SW 1271 (cell line): ENCODE data around the gene SPEF1.
A peak's percentile ranks its signal among the peaks of the same experiment; 100 is the strongest.
"Not testable (repeated sequence)": the region's sequence is repeated elsewhere in the genome, so short reads cannot be mapped to it uniquely, and the experiment has no call there.

Experiments used
- DNase-seq, 2 experiments: peaks; one replicate each; lab custom pipeline; 2025; lab: John Stamatoyannopoulos, UW

Gene SPEF1

DNA sequence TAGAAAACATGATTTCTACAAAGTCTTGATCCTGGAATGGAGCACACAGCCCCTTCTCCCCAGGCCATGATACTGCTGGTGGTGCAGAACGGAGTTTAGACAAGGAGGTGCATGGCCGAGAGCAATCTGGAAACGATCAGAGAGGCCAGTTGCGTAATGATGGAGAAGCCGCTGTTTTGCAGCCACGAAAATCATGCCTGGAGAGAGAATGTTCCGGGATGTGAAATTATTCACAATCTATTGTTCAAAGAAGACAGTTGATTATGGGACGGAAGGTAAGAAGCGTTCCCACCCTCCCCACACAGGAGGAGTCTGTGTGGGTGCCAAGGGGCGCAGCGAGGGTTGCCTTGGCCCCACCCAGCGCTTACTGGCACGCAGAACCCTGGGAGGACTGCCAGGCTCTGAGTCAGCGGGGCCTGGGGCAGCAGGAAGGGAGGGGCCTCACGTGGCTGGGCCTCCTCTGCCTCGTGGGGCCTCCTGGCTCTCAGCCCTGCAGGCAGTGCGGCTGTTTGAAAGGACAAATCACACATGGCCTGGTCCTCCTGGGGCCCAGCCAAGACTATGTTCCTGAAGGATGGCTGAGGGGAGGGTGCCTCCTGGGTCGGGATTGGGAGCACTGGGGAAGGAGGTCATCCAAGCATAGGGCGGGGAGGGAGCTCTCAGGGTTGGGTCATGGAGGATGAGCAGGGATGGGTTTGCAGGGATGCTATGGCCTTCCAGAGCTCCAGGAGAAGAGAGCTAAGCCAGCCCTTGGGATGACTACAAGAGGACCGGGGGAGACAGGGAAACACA, 30.4 kb upstream of the SPEF1 start:
- DNase-seq, result peak; percentile 98 to 99

DNA sequence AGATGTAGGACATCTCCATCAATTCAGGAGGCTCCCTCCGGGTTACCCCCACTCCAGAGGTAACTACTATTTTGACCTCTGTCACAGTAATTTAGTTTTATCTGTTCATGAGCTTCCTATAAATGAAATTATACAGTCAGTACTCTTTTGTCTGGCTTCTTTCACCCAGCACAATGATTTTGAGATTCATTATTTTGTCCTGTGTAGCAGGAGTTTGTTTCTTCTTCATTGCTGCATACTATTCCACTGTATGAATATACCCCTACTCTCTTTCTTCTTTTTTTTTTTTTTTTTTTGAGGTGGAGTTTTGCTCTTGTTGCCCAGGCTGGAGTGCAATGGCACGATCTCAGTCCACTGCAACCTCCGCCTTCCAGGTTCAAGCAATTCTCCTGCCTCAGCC, 27.3 kb upstream of the SPEF1 start:
- no peak for DNase-seq

DNA sequence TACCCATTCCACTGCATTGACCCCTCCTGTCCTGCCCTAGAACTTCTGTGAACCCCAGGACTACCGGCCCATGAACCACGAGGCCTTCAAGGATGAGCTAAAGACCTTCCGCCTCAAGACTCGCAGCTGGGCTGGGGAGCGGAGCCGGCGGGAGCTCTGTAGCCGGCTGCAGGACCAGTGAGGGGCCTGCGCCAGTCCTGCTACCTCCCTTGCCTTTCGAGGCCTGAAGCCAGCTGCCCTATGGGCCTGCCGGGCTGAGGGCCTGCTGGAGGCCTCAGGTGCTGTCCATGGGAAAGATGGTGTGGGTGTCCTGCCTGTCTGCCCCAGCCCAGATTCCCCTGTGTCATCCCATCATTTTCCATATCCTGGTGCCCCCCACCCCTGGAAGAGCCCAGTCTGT, 23.5 kb upstream of the SPEF1 start:
- no peak for DNase-seq

DNA sequence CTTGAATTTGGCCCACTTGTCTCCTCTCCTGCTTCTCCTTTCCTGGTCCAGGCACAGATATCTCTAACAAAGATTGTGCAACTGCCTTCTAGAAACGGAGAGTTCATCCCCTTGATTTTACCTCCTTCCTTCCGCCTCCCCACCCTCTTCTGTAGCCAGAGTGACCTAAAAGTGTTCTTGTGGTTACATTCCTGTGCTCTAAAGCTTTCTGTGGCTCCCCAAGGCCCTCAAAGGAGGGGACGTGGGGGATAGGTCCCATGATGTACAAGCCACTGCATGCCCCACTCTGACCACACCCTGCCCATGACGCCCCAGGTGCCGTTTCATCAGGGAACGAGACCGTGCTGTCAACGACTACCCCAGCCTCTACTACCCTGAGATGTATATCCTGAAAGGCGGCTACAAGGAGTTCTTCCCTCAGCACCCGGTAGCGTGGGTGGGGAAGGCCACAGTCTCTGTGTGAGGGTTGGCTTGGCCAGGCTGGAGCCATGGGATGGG, 23.1 kb upstream of the SPEF1 start:
- no peak for DNase-seq

DNA sequence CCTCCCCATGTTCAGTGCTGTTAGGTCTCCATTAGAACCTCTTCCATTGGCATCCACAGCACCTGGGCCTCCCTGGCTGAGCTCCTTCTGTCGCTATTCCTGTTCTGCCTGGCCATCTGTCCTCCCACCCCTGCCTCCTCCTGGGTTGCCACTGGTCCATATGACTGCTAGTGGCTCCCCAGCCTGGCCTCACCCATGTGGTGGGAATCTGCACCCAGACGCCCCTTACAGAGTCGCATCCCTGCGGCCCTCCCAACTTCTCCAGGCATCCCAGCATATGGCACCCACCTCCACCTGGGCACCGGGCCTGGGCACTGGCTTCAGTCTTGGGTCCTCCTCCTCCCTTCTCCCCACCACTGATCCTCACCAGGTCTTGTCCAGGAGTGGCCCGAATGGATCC, 22.6 kb upstream of the SPEF1 start:
- DNase-seq, result no peak

DNA sequence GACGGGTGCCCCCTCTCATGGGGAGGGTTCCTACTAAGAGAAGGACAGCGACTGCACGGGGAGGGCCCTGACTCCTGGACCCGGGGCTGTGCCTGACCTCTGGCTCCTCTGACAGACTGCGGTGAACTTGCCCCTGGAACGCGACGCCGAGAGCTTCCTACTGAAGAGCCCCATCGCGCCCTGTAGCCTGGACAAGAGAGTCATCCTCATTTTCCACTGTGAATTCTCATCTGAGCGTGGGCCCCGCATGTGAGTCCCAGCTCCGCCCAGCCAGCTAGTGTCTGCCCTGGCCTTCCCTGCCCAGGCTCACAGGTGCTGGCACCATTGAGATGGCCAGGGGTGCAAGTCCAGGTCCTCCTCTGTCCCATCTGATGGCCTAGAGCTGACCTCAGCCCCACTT, 22.0 kb upstream of the SPEF1 start:
- DNase-seq, result no peak

DNA sequence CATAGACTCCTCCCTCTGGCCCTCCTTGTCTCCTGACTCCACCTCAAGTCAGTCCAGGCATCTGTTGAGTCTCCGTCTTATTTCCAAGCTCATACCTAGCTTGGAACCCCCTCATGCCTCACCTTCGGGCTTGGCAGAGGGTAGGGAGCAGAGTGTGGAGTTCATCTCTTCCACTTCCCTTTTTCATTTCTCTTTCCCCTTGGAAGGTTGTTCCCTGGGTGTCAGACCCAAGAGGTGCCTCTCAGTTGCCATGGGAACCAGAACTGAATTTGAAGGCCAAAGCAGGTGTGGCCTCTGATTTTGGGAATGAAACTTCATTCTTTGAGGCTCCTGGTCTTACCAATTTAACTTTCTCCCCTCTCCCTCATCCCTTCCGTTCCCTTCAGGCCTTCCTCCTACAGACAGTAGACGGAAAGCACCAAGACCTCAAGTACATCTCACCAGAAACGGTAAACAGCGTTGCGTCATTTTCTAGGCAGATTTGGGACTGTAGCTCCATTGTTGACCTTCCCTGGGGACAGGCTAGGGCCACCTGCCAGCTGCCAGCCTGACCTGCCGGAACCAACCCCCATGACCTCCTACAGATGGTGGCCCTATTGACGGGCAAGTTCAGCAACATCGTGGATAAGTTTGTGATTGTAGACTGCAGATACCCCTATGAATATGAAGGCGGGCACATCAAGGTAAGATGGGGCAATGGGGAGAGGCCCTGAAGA, 21.4 kb upstream of the SPEF1 start:
- DNase-seq, result no peak

DNA sequence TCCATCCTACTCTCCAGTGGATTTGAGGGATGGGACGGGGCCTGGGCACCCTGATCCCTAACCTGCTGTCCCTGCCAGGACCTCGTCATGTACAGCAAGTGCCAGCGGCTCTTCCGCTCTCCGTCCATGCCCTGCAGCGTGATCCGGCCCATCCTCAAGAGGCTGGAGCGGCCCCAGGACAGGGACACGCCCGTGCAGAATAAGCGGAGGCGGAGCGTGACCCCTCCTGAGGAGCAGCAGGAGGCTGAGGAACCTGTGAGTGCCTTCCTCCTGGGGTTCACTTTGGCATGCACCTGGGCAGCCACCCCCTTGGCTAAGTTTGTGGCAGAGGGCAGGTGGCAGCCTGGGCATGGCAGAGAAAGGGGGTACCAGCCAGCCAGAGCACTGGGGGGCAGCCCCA, 20.6 kb upstream of the SPEF1 start:
- DNase-seq, result no peak

DNA sequence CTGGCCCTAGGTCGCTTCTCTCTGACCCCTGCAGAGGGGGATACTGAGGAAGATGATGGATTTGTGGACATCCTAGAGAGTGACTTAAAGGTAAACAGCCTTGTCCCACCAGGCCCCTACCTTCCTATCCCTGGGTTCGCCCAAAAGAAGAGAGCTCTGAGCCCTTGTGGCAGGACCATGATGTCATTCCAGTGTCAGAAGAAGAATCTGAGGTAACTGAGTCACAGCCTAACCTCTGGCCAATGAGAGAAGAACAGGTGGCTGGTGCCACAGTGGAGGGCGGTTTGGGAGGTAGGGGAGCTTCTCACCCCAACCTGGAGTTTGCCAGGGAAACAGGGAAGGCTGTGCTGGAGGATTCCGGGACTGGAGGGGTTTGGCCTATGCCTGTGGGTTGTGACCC, 20.1 kb upstream of the SPEF1 start:
- no peak for DNase-seq

DNA sequence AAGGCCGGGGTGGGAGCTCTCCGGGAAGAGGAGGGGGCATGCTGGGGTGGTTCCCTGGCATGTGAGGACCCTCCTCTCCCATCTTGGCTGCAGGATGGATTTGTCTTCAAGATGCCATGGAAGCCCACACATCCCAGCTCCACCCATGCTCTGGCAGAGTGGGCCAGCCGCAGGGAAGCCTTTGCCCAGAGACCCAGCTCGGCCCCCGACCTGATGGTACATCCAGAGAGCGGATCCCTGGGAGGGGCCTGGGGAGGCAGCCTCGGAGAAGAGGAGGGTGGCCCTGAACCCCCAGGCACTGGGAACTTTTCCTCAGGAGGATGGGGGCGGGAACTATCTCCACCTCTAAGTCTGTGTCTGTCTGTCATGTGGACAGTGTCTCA, 19.6 kb upstream of the SPEF1 start:
- DNase-seq, result no peak

DNA sequence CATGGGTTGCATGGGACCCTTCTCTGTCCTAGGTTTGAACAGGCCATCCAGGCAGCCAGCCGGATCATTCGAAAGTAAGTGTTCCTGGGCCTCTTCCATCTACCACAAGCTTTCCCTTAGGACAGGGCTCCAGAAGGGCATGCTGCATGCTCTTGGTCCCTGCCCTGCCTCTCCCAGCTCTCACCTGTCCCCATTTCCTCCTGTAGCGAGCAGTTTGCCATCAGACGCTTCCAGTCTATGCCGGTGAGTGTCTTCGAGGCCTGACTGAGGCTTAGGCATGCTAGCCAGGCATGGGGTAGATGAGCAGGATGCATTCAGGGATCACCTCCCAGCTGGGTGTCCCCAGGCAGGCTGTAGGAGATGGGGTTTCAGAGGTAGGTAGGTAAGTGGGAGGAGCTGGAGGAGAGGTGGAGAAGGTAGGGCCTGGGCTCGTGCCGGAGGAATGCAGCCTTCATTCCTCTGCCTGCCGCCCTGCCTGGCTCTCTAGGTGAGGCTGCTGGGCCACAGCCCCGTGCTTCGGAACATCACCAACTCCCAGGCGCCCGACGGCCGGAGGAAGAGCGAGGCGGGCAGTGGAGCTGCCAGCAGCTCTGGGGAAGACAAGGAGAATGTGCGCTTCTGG, 19.1 kb upstream of the SPEF1 start:
- no peak for DNase-seq

DNA sequence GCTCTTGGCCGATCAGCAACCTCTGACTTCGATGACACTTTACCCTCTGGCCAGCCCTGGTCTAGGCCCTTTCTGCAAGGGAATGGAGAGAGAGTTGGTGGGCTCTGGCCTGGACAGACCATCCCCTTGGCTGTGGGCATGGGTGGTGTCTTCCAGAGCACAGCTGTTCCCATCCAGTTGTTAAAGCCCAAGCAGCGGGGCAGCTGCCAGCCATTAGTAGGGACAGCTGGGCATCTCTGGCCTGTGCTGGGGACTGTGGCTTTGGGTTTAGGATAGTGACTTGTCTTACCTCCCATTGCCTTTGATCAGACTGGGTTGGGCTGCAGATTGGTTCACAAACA, 17.6 kb upstream of the SPEF1 start:
- DNase-seq, result no peak

DNA sequence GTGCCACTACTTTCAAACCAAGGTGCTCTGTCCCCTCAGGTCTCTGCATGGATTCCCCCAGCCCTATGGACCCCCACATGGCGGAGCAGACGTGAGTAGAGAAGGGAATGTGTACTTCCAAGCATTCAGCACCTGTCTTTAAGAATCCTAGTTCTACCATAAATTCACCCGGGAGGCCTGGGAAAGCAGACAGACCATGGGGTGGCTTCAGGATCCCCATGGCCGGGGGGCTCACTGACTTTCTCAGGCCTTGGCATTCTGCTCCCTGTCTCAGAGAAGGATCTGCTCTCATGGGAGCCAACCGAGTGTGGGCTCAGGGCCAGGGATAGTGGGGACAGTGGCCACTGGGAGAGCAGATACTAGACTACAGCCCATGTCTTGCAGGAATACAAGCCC, 17.1 kb upstream of the SPEF1 start:
- no peak for DNase-seq

DNA sequence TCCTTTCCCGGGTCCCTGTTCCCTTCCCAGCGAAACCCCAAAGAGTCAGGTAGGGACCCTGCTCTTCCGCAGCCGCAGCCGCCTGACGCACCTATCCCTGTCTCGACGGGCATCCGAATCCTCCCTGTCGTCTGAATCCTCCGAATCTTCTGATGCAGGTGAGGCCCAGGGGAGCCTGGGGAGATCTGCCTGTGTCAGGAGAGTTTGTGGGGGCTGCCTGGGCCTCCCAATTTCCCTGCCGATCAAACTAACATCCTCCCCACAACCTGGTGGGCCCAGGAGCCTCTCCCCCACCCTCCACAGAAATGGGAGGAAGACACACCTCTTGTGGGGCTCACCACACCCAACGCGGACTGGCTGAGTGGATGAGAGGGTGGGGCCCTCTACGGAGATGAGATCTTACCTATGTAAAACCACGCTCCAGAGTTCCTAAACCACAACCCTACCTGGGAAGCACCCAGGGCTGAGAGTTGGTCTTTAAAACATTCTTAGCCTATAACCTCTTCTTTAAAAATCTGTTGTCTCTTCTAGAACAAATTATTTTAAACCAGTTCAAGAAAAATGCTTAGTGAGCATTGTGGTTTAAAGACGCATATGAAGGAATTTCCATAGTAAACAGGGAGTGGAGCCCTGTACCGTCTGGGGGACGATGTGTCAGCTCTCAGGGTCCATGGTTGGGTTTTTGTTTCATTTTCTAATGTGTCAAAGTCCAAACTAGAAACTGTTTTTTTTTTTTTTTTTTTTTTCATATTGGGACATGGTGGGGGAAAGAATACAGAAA, 16.5 kb upstream of the SPEF1 start:
- no peak for DNase-seq

DNA sequence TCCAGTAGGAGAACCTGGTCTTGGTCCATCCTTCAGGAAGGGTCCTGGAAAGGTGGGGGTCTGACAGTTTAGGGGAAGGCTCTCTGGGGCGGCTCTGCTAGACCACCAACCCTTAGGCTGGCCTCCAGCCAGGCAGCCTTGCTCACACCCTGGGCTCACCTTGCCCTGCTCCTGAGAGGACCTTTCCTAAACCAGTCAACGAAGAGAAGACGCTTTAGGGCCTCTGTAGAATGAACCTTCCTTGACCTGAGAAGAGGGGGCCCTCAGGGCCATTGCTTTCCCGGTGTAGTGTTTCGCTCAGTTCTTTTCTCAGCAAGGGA, 15.9 kb upstream of the SPEF1 start:
- no peak for DNase-seq

DNA sequence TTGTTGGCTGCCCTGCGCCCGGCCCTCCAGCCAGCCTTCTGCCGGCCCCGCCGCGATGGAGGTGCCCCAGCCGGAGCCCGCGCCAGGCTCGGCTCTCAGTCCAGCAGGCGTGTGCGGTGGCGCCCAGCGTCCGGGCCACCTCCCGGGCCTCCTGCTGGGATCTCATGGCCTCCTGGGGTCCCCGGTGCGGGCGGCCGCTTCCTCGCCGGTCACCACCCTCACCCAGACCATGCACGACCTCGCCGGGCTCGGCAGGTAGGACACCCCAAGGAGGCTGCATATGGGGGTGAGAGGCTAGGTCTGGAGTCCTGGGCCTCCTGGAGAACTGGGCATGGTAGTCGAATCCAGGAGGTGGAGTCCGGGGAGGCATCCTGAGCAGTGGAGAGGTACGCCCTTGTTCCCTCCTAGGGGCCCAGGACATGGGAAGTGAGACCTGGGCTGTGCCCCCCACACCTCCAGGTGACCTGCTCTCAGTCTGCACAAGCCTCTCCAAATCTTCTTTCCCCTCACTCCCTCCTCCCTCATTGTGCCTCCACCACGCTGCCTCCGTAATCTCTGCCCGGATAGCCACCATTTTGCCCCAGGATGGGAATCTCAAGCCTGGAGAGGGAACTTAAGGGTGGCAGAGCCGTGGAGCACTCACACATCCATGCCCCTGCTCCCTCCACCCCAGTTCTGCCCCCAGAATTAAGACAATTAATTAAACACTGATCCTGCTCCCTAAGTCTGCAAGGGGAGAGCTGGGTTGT, 15.4 kb upstream of the SPEF1 start:
- peak in 1 of 2 experiments; percentile 34 for DNase-seq

DNA sequence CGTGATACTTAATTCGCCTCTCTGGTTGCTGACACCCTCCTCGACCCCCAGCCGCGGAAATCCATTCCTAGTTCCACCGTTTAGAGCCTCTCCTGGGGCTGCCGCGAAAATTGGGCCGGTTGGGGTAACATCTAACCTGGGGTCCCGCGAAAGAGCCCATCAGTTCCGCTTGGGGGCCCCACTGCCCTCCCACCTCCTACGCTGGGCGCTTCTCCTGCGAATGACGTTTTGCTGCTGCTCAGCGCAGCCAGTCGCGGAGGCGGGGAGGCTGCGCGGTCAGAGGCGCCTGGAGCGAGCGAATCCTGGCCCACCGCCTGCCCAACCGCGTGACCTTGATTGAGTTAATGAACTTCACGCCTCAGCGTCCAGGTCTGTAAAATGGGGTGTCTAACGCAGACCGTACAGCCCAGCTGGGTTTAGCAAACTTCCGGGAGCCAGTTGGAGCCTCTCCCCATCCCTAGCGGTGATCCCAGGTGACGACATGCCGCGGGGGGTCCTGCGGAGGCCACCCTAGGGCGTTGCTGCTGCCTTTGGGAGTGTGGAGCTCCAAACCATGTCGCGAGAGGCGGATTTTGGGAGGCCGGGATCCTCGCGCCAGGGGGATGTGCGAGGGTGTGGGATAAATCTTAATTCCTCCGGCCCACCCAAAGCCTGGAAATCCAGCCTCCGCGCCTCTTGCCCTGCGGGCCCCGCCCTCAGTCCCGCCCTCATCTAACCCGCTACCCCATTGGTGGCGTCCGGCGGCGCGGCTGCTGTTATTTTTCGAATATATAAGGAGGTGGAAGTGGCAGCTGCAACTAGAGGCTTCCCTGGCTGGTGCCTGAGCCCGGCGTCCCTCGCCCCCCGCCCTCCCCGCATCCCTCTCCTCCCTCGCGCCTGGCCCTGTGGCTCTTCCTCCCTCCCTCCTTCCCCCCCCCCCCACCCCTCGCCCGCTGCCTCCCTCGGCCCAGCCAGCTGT, 14.5 kb upstream of the SPEF1 start, which contains the start of gene CDC25B:
CDC25B (plus strand) TSS at position 800 of the 958 bp plus-strand sequence. CDS start 222 bp downstream, outside the sequence.
- peak; percentile 84 to 96 for DNase-seq

DNA sequence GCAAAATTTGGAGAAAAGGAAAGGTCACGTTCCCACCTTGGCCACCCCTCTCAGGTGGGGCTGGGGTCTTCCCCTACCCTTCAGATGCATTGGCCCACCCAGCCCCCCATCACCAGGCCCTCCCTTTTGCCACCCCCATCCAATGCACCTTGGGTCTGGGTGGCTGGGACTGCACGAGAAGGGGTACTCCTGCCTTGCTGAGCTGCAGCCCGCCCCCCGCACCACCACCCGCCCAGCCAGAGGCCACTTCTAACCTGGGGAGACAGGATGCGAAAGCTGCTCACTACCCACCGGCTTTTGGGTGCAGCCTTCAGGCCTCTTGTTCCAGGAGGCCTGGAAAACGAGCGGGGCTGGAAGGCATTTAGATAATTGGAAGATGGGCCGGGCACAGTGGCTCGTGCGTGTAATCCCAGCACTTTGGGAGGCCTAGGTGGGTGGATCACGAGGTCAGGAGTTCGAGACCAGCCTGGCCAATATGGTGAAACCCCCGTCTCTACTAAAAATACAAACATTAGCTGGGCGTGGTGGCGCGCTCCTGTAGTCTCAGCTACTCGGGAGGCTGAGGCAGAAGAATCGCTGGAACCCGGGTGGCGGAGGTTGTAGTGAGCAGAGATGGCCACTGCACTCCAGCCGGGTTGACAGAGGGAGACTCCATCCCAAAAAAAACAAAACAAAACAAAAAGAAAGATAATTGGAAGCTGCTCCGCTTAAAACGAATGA, 13.6 kb upstream of the SPEF1 start:
- no peak for DNase-seq

DNA sequence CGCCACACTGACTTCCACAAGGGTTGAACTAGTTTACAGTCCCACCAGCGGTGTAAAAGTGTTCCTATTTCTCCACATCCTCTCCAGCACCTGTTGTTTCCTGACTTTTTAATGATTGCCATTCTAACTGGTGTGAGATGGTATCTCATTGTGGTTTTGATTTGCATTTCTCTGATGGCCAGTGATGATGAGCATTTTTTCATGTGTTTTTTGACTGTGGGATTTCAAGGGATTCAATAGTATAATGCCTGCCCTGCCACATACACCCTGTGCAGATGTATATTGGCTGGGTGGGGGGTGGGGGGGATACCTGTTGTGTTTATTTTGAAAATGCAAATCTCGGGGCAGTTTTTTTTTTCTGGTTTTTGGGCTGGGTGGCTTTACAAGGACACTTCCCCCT, 12.9 kb upstream of the SPEF1 start:
- DNase-seq, result not testable (repeated sequence)

DNA sequence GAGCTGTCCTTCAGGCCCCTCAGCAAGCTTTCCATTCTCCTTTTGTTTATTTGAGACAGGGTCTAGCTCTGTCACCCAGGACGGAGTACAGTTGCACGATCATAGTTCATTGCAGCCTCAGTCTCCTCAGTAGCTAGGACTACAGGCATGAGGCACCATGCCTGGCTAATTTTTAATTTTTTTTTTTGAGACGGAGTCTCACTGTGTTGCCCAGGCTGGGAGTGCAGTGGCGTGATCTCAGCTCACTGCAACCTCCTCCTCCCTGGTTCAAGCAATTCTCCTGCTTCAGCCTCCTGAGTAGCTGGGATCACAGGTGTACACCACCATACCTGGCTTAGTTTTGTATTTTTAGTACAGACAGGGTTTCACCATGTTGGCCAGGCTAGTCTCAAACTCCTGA, 8.0 kb upstream of the SPEF1 start:
- DNase-seq, result not testable (repeated sequence)
